Panc1 (cell line): ENCODE data around the gene PPP3R1. TPM values are rescaled to one million over a fixed set of nuclear protein-coding genes. Genes with fewer than 3 reads are reported as not detected.
A peak's percentile ranks its signal among the peaks of the same experiment; 100 is the strongest.

ENCODE experiments used
- ATAC-seq: fragments of 200-7000 bp; cut with Tn5 transposase; 2 replicates; pipeline ENCODE4 v1.9.1; 2020; ENCODE audit warnings: mild to moderate bottlenecking, moderate library complexity
- BruUV-seq: library from RNA; stranded (reverse); fragments of 400-500 nt; replicated peaks from 2 replicates; lab custom pipeline; 2021; lab: Mats Ljungman, UMichigan
- CTCF ChIA-PET: fragments of 300-600 bp; sonication (Branson Sonifier 250); formaldehyde crosslinking; loops from one replicate; lab custom pipeline; 2022; ENCODE audit warnings: antibody characterized with exemption; lab: Charles Lee
- POLR2A ChIA-PET: fragments of 300-600 bp; sonication (Branson Sonifier 250); formaldehyde crosslinking; loops from one replicate; lab custom pipeline; 2022; ENCODE audit warnings: antibody characterized with exemption; lab: Charles Lee
- DNase-seq: peaks from one replicate; pipeline ENCODE4 v3.0.0-alpha.2; 2010; ENCODE audit warnings: low read depth, low spot score
- H3K27ac ChIP-seq: 2 replicates; pipeline ENCODE4 v1.5.1; 2011; ENCODE audit warnings: mild to moderate bottlenecking, low read length, inconsistent platforms
- H3K27me3 ChIP-seq: fragments of 200-500 bp; sonication (Bioruptor generic); 2 replicates; pipeline ENCODE4 v1.6.0; 2014; ENCODE audit warnings: low read length, inconsistent platforms; ENCODE audit not compliant: control insufficient read depth, insufficient read depth
- H3K36me3 ChIP-seq: fragments of 200-500 bp; sonication (Bioruptor generic); 2 replicates; pipeline ENCODE4 v1.5.1; 2014; ENCODE audit warnings: inconsistent platforms, mild to moderate bottlenecking, low read length, moderate library complexity; ENCODE audit not compliant: control insufficient read depth, insufficient read depth
- H3K4me1 ChIP-seq: 2 replicates; pipeline ENCODE4 v1.5.1; 2011; ENCODE audit warnings: inconsistent platforms, mild to moderate bottlenecking, low read length, moderate library complexity; ENCODE audit not compliant: control insufficient read depth, insufficient read depth
- H3K4me3 ChIP-seq, 2 experiments: 2 replicates each; pipeline ENCODE4 v1.5.1; 2011 to 2012; ENCODE audit warnings: low read depth in 2 of 2, low read length in 2 of 2, mild to moderate bottlenecking in 2 of 2, inconsistent platforms in 1 of 2, moderate library complexity in 1 of 2
- H3K9me3 ChIP-seq: fragments of 200-500 bp; sonication (Bioruptor generic); 2 replicates; pipeline ENCODE4 v1.5.1; 2014; ENCODE audit warnings: low read depth, mild to moderate bottlenecking, inconsistent platforms, low read length, moderate library complexity; ENCODE audit not compliant: control insufficient read depth, insufficient read depth
- CTCF ChIP-seq: fragments of 450-650 bp; IDR thresholded peaks from 2 replicates; pipeline ENCODE4 v1.5.1; 2017; ENCODE audit warnings: mild to moderate bottlenecking
- POLR2AphosphoS5 ChIP-seq: IDR thresholded peaks from 2 replicates; pipeline ENCODE4 v1.6.1; 2012; ENCODE audit warnings: mild to moderate bottlenecking, low read depth, low read length, moderate library complexity
- REST ChIP-seq, 2 experiments: IDR thresholded peaks; 2 replicates each; pipeline ENCODE4 v1.6.1; 2011 to 2012; ENCODE audit warnings: low read depth in 2 of 2, control low read depth in 1 of 2, low read length in 1 of 2, mild to moderate bottlenecking in 1 of 2, moderate library complexity in 1 of 2; ENCODE audit not compliant: insufficient read depth in 1 of 2
- SIN3A ChIP-seq: IDR thresholded peaks from 2 replicates; pipeline ENCODE4 v1.6.1; 2012; ENCODE audit warnings: low read depth, mild to moderate bottlenecking, low read length, moderate library complexity, borderline replicate concordance; ENCODE audit not compliant: insufficient read depth
- TCF7L2 ChIP-seq: IDR thresholded peaks from 2 replicates; pipeline ENCODE4 v1.6.1; 2011; ENCODE audit warnings: mild to moderate bottlenecking, low read depth, low read length, inconsistent platforms
- in situ Hi-C: cut with HindIII; loops from 2 replicates; pipeline ENCODE4 v1.10.0; 2016; ENCODE audit warnings: low sequenced_read_pairs, low pct_unique_long_range_greater_than_20kb
- intact Hi-C: fragments of 100-400 bp; cut with micrococcal nuclease; formaldehyde crosslinking; loops from one replicate; pipeline ENCODE4 v1.10.0; 2022; ENCODE audit not compliant: unreplicated experiment
- total RNA-seq: library from RNA; stranded (reverse); gene quantifications from one replicate; pipeline ENCODE4 v1.2.1, GENCODE V29; 2021; ENCODE audit not compliant: unreplicated experiment

Gene PPP3R1
- total RNA-seq, 1 experiment from 2014 or later = 77.9 TPM

GRCh38 chr2:68187329-68187728 lies 65.0 kb downstream of the PPP3R1 start:
- DNase-seq (no peak), ATAC-seq (no peak)
- Histone ChIP-seq H3K4me3 (no peak overlapping the region), H3K27ac (no peak overlapping the region), H3K9me3 (no peaks in the 10 kb centered on the region), H3K36me3 (peaks cover 9% of the 10 kb centered on the region; the same call in 1 of the 2 replicates), H3K27me3 (no peaks in the 10 kb centered on the region), H3K4me1 (peaks cover 12% of the 10 kb centered on the region)
- no TSS peak for BruUV-seq
- TF ChIP-seq SIN3A (no peak), POLR2AphosphoS5 (no peak), CTCF (no peak), REST (IDR thresholded peaks at IDR 0.05; ENCODE audit: insufficient read depth in 1 of 2, low read depth in 2 of 2, low read length in 1 of 2) (no peak), TCF7L2 (no peak)
- ChIA-PET POLR2A (no interaction called here), CTCF (interaction anchor here (0.6 kb wide), 1 partner anchor 22 kb away, joined by 6 read pairs; no protein-coding TSS in a partner anchor)
- intact Hi-C loops = no loop called here
- in situ Hi-C loops = no loop called here

GRCh38 chr2:68185541-68186164 lies 66.7 kb downstream of the PPP3R1 start:
- no TSS peak for BruUV-seq
- H3K27me3 ChIP-seq = no peaks in the 10 kb centered on the region
- ATAC-seq = 0 out of 2 replicates have a peak, but pooled peaks have one; percentile 73
- in situ Hi-C loops = no loop called here
- no peaks in the 10 kb centered on the region for H3K9me3 ChIP-seq
- ChIA-PET CTCF (no interaction called here), POLR2A (no interaction called here)
- no peak overlapping the region for H3K27ac ChIP-seq
- H3K36me3 ChIP-seq = peaks cover 9% of the 10 kb centered on the region; the same call in 1 of the 2 replicates
- intact Hi-C loops = no loop called here
- peak; percentile 42 for DNase-seq
- no peak overlapping the region for H3K4me3 ChIP-seq
- H3K4me1 ChIP-seq = peaks cover under 1% of the 10 kb centered on the region; the same call in 1 of the 2 replicates
- TF ChIP-seq CTCF (peak; percentile 86), REST (IDR thresholded peaks at IDR 0.05; ENCODE audit: insufficient read depth in 1 of 2, low read depth in 2 of 2, low read length in 1 of 2) (no peak)
